GM21529 (cell line): ENCODE measurements around the gene HSF2.
"Not testable (repeated sequence)": the region's sequence is repeated elsewhere in the genome, so short reads cannot be mapped to it uniquely, and the experiment has no call there.

ENCODE experiments used
- ATAC-seq: cut with Tn5 transposase; IDR thresholded peaks from one replicate; pipeline ENCODE4 v1.9.1; 2021; ENCODE audit not compliant: unreplicated experiment

Gene HSF2

GRCh38 chr6:122449069-122449468 is 49.6 kb downstream of the HSF2 start:
- no peak for ATAC-seq

GRCh38 chr6:122452509-122452908 is 53.1 kb downstream of the HSF2 start:
- ATAC-seq: no peak

- ATAC-seq: no peak
Observed at GRCh38 chr6:122454673-122455072, 55.2 kb downstream of the HSF2 start.

- ATAC-seq: not testable (repeated sequence)
Observed at GRCh38 chr6:122455116-122455515, 55.7 kb downstream of the HSF2 start.

- no peak for ATAC-seq
Observed at GRCh38 chr6:122458087-122458486, 58.6 kb downstream of the HSF2 start.

GRCh38 chr6:122459240-122459639 is 59.8 kb downstream of the HSF2 start:
- no peak for ATAC-seq

- not testable (repeated sequence) for ATAC-seq
Observed at GRCh38 chr6:122459865-122460416, 60.5 kb downstream of the HSF2 start.

GRCh38 chr6:122461885-122462284 is 62.4 kb downstream of the HSF2 start:
- no peak for ATAC-seq

- ATAC-seq: peak; percentile 99
Observed at GRCh38 chr6:122471107-122472021, 71.9 kb downstream of the HSF2 start, which contains the start of gene SERINC1. TSS of gene SERINC1 (minus strand) at chr6:122471807. CDS start at chr6:122471737, 70 bp downstream.

GRCh38 chr6:122472022-122472340 is 72.5 kb downstream of the HSF2 start:
- ATAC-seq: peak; percentile 51

GRCh38 chr6:122476131-122476530 is 76.7 kb downstream of the HSF2 start:
- no peak for ATAC-seq

GRCh38 chr6:122482750-122483080 is 83.3 kb downstream of the HSF2 start:
- ATAC-seq: no peak
